Brain microvascular endothelial cell (primary cell): Measurements from ENCODE around the gene WNT10A.

ENCODE experiments used
- DNase-seq: peaks from one replicate; pipeline ENCODE4 v3.0.0-alpha.2; 2020
- H3K27ac ChIP-seq: fragments of 250-450 bp; sonication (Bioruptor Pico); 2 replicates; pipeline ENCODE4 v1.5.1; 2020; ENCODE audit warnings: mild to moderate bottlenecking, moderate library complexity
- H3K27me3 ChIP-seq: fragments of 250-450 bp; sonication (Bioruptor Pico); replicated peaks from 2 replicates; pipeline ENCODE4 v1.5.1; 2020; ENCODE audit warnings: mild to moderate bottlenecking
- H3K36me3 ChIP-seq: fragments of 250-450 bp; sonication (Bioruptor Pico); replicated peaks from 2 replicates; pipeline ENCODE4 v1.5.1; 2020; ENCODE audit warnings: mild to moderate bottlenecking
- H3K4me3 ChIP-seq: 2 replicates; pipeline ENCODE4 v1.5.1; 2011; ENCODE audit warnings: low read depth, mild to moderate bottlenecking, control low read depth, low read length, moderate library complexity
- CTCF ChIP-seq: IDR thresholded peaks from 2 replicates; pipeline ENCODE4 v1.5.1; 2011; ENCODE audit warnings: low read depth, mild to moderate bottlenecking, moderate library complexity, low read length, control low read depth, inconsistent platforms; ENCODE audit errors: missing control alignments
- in situ Hi-C: cut with HindIII; loops from 2 replicates; pipeline ENCODE4 v1.10.0; 2017; ENCODE audit warnings: low sequenced_read_pairs, low pct_ligation_motif_present

Gene WNT10A

GRCh38 chr2:218898109-218898878 lies 17.6 kb downstream of the WNT10A start:
- Histone ChIP-seq H3K27me3 (peaks cover 73% of the 10 kb centered on the region), H3K36me3 (no peaks in the 10 kb centered on the region), H3K4me3 (no peak overlapping the region), H3K27ac (no peak overlapping the region)
- TF ChIP-seq CTCF = peak; percentile 97
- in situ Hi-C loops = no loop called here
- DNase-seq = peak; percentile 30

DNA sequence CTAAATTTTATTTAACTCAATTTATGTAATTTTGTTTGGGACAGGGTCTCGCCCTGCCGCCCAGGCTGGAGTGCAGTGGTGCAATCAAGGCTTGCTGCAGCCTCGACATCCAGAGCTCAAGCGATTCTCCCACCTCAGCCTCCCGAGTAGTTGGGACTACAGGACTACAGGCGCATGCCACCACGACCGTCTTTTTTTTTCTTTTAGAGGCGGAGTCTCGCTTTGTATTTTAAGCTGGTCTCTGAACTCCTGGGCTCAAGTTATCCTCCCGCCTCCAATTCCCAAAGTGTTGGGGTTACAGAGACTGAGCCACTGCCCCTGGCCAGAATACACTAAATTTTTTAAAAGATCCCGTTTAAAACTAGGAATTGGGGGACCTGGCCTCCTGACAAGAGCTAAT lies 18.5 kb downstream of the WNT10A start:
- H3K27me3 ChIP-seq = peaks cover 65% of the 10 kb centered on the region
- no peak for TF ChIP-seq CTCF
- in situ Hi-C loops = no loop called here

GRCh38 chr2:218902427-218902826 lies 21.8 kb downstream of the WNT10A start:
- TF ChIP-seq CTCF = no peak
- Histone ChIP-seq H3K36me3 (no peaks in the 10 kb centered on the region), H3K4me3 (no peak overlapping the region), H3K27me3 (peaks cover 32% of the 10 kb centered on the region), H3K27ac (no peak overlapping the region)
- in situ Hi-C loops = no loop called here
- no peak for DNase-seq

More for the DNA sequence above, 18.5 kb downstream of the WNT10A start:
- Histone ChIP-seq H3K4me3 (no peak overlapping the region), H3K27ac (no peak overlapping the region), H3K36me3 (no peaks in the 10 kb centered on the region)
- no peak for DNase-seq

DNA sequence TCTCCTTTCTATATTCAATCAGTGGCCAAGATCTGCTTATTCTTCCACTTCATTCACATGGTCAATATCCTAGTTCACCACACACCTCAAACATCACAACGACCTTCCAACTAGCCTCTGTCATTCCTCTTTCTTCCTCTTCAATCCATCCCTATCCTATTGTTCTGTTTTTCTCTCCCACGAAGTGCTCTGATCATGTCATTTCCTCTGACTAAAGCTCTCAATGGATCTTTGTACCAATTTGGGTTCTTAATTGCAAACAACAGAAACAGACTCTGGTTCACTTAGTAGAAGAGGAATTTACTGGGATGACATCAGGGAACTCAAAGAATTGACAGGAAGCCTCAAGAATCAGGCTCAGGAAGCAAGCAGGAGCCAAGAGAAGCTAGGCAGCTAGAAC lies 23.5 kb downstream of the WNT10A start:
- no peak for TF ChIP-seq CTCF
- Histone ChIP-seq H3K36me3 (no peaks in the 10 kb centered on the region), H3K27ac (no peak overlapping the region), H3K27me3 (peaks cover 14% of the 10 kb centered on the region), H3K4me3 (no peak overlapping the region)
- DNase-seq = no peak
- in situ Hi-C loops = no loop called here

GRCh38 chr2:218908721-218909619 lies 28.3 kb downstream of the WNT10A start:
- peak; percentile 48 for DNase-seq
- Histone ChIP-seq H3K27me3 (no peaks in the 10 kb centered on the region), H3K36me3 (no peaks in the 10 kb centered on the region), H3K27ac (no peak overlapping the region), H3K4me3 (peak overlapping the region; percentile 56)
- no peak for TF ChIP-seq CTCF
- in situ Hi-C loops = no loop called here
